Stimulated activated CD4-positive, alpha-beta T cell treated with anti-CD3 and anti-CD28 coated beads, TNF-alpha, amount 100 ng/mL, for 4 hours (primary cell): ENCODE measurements around the gene RELA.
"Not testable (repeated sequence)": the region's sequence is repeated elsewhere in the genome, so short reads cannot be mapped to it uniquely, and the experiment has no call there.

Source experiments
- DNase-seq, 3 experiments: peaks; one replicate each; pipeline ENCODE4 v3.0.0-alpha.2; 2020; ENCODE audit warnings: low read depth in 3 of 3

RELA gene

GRCh38 chr11:65672180-65672860 lies 9.6 kb upstream of the RELA start:
- no peak for DNase-seq

GRCh38 chr11:65663639-65664200 lies 1.0 kb upstream of the RELA start:
- no peak for DNase-seq

GRCh38 chr11:65662247-65662798 lies 393 bp downstream of the RELA start:
- DNase-seq, result no peak

- DNase-seq, result no peak
Measured at GRCh38 chr11:65661599-65662246, 993 bp downstream of the RELA start.

- not testable (repeated sequence) for DNase-seq
Measured at GRCh38 chr11:65660908-65661307, 1.8 kb downstream of the RELA start.

GRCh38 chr11:65660038-65660437 lies 2.7 kb downstream of the RELA start:
- DNase-seq, result no peak

- DNase-seq, result no peak
Measured at GRCh38 chr11:65658174-65659021, 4.3 kb downstream of the RELA start.

- DNase-seq, result no peak
Measured at GRCh38 chr11:65657426-65657825, 5.3 kb downstream of the RELA start.

- DNase-seq, result no peak
Measured at GRCh38 chr11:65655570-65656332, 7.0 kb downstream of the RELA start.

- no peak for DNase-seq
Measured at GRCh38 chr11:65654375-65655349, 8.1 kb downstream of the RELA start.

- DNase-seq, result no peak
Measured at GRCh38 chr11:65653229-65654225, 9.2 kb downstream of the RELA start.

GRCh38 chr11:65652511-65653228 lies 10.0 kb downstream of the RELA start:
- DNase-seq, result peak; percentile 94 to 98 (median 95)

GRCh38 chr11:65651589-65652510 lies 10.9 kb downstream of the RELA start:
- DNase-seq, result no peak

GRCh38 chr11:65651339-65651588 lies 11.5 kb downstream of the RELA start:
- no peak for DNase-seq

- no peak for DNase-seq
Measured at GRCh38 chr11:65650547-65651338, 12.0 kb downstream of the RELA start.
